HG03097 (cell line): ENCODE measurements around the gene SKP1.
"Not testable (repeated sequence)": the region's sequence is repeated elsewhere in the genome, so short reads cannot be mapped to it uniquely, and the experiment has no call there.

Experiments
- ATAC-seq: cut with Tn5 transposase; IDR thresholded peaks from one replicate; pipeline ENCODE4 v1.9.1; 2021; ENCODE audit not compliant: unreplicated experiment, low FRiP score

The SKP1 gene

GRCh38 chr5:134178096-134178419, 1.3 kb upstream of the SKP1 start:
- ATAC-seq = no peak

- ATAC-seq = no peak
Observed at GRCh38 chr5:134177369-134178095, 782 bp upstream of the SKP1 start.

DNA sequence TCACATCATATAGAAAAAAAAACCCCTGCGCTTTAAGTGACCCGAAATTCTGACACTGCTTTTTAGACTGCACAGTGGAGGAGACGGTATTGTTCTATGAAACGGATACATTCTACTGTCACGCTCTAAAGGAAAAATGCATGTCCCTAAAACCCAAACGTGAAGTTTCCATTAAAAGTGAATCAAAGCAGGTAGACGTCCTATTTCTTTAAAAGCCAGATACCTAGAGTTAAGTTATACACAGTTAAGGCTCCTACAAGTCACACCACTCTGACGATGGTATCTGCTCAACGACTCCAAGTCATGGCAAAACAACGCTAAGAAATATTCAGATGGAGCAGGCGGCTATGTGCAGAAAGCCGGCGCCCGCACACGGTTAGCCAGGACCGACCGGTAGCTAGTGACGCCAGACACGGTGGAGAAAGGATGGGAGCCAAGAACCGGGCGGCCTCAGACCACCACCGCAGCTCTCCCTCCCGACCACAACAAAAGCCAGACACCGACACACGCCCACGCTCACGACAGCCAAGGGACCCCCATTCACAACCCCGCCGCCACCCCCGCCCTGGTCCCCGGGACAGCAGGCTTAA, 734 bp downstream of the SKP1 start:
- ATAC-seq = peak; percentile 11

DNA sequence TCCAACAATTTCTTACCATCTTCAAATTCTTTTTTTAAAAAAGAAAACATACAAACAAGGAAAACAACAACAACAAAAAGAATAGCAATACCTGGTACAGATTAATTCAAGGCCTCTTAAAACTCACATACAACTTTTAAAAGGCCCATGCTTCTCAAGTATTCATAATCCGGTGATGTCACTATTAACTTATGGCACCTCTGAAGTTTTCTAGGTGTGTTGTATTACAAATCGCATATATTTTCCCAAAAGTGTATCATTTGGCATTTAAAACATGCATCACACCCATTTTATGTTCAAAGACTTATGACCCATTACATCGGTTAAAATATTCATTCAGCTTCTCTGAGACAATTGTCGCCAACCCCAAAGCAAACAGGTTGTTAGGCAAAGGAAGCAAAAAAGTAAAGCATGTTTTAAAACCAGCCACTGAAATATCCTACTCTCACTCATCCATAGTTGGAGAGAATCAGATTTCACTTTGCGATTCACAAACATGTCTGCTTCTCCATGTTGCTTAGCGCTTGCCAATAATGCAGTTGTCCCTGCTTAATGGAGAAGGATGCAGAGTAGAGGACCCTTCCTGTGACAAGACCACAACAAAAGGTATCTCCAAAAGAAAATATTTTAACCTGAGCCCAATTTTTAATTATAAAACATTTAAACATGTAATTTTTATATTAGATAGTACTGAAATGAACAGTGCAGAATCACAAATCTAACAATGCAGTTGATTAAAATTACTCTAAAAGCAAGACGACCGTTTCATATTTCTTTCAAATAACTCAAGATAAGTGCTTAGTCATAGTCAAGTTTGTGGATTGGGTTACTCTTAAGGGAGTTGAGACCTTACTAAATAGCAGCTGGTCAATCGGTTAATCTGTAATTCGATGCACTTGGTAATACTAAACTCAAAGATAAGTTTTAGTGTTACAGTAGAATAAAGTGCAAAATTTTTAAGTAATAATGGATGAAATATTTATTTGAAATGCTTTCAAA, 1.6 kb downstream of the SKP1 start:
- ATAC-seq = no peak

DNA sequence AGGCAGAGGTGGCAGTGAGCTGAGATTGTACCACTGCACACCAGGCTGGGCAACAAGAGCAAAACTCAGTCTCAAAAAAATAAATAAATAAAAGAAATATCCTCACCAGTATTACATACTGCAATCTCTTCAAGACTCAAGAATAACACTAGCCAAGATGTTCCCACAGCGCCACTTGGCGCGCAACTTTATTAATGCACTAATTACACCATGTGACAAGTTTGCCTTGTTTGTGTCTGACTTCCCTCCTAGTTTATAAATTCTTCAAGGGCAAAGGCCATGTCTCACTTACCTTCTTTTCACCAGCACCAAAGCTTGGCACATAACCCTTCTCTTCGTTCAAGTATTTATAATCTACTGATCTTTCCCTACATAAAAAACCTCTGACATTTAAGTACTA, 4.8 kb downstream of the SKP1 start:
- no peak for ATAC-seq

DNA sequence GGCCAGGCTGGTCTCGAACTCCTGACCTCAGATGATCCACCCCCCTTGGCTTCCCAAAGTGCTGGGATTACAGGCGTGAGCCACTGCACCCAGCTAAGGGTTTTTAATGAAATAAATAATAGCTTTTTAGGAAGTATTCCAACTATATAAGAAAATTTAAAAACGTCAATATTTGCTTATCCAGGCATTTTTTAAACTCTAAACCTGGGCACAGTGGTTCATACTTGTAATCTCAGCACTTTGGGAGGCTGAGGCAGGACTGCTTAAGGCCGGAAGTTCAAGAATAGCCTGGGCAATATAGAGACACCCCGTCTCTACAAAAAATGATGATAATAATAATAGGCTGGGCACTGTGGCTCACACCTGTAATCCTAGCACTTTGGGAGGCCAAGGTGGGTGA, 14.2 kb downstream of the SKP1 start:
- no peak for ATAC-seq

DNA sequence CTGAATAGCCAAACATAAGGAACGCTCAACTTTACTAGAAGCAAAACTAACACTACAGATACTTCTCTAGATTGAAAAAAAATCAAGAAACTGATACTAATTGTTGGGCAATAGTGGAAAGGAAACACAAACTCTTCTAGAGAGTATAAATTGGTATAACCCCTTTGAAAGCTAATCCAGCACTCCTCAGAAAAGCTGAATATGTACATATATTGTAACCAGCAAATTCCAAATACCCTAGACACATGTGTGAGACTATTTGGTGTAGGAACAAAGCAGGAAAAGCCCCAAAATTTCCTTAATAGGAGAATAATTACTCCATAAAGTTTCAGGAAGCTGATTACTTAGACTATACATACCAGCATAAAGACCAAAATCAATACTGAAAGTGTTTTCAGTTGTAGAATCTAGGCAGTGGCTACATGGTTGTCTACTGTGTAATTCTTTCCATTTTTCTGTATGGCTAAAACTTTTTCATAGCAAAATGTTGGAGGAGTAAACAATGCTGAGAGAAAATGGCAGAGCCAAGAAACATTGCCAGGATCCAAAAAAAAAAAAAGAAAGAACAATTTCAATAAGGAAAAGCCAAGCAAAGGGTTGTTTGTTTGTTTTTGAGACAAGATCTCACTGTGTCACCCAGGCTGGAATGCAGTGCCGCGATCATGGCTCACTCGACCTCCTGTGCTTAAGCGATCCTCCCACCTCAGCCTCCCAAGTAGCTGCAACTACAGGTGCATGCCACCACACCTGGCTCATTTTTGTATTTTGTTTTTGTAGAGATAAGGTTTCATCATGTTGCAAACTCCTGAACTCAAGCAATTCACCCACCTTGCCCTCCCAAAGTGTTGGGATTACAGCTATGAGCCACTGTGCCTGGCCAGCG, 15.0 kb downstream of the SKP1 start:
- ATAC-seq = no peak

GRCh38 chr5:134153657-134154056, 23.1 kb downstream of the SKP1 start:
- no peak for ATAC-seq

DNA sequence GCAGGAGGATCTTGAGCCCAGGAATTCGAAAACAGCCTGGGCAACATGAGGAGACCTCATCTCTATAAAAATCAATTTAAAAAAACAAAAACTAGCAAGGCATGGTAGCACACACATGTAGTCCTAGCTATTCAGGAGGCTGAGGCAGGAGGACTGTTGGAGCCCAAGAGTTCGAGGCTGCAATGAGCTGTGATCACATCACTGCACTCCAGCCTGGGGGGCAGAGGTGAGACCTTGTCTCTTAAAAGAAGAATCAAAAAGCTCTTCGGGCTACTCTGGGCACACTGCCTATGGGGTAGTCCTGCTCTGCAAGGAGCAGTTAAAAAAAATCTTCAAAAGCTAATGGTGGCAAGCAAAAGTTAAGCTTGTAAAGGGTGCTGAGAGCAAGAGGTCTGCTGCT, 23.5 kb downstream of the SKP1 start:
- no peak for ATAC-seq

DNA sequence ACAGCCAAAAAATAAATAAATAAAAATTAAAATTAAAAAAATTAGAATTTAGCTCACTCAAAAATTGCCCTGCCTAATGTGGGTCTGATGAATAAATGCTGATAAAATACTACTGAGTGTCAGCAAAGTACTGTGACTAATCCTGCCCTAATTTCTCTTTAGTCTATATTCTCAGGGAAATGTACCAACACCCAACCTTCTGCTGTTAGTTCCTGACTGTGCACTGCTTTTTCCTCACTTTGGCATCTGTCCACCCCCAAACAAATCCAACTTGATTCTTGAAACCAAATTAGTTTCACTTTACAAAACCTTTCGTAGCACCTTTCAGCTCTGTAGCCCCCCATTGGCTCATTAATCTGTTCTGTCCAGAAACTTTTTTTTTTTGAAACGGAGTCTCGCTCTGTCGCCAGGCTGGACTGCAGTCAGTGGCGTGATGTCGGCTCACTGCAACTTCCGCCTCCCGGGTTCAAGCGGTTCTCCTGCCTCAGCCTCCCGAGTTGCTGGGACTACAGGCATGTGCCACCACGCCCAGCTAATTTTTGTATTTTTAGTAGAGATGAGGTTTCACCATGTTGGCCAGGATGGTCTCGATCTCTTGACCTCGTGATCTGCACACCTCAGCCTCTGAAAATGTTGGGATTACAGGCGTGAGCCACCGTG, 24.4 kb downstream of the SKP1 start:
- ATAC-seq = not testable (repeated sequence)

DNA sequence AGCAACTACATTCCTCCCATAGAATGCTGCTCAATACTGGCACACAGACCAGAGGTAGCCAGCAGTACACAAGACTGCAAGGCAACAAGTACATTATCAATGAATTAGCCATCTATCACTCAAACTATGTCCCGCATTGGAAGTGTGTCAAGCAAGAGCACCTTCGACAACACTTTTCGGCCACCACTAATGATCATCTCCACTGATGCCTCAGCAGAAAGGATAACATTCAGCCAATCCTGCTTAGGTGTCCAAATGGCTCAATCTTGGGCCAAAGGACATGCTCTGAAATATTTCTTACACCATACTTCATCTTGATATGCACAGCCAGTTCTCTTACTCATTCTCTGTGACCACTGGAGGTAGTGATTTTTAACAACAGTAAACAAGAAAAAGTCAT, 25.0 kb downstream of the SKP1 start:
- ATAC-seq = no peak

- no peak for ATAC-seq
Observed at GRCh38 chr5:134149571-134150303, 27.0 kb downstream of the SKP1 start.

DNA sequence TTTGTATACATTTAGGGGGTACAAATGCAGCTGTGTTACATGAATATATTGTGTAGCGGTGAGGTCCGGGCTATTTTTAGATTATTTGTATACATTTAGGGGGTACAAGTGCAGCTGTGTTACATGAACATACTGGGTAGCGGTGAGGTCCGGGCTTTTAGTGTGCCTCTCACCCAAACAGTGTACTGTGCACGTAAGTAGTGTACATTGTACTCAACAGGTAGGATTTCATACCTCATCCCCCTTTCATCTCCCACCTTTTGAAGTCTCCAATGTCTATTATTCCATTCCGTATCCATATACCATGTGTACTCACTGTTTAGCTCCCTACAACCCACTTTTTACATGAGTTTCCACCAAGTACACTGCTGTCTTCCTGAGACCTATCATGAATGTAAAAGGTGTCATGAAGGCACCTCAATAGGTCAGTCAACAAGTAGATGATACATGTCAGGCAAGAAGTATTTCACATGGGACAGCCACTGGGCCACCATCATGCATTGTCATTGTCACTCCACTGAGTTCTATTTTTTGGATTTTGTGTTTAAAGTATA, 27.7 kb downstream of the SKP1 start:
- ATAC-seq = no peak

GRCh38 chr5:134148316-134148715, 28.4 kb downstream of the SKP1 start:
- no peak for ATAC-seq

- no peak for ATAC-seq
Observed at GRCh38 chr5:134146651-134147518, 29.9 kb downstream of the SKP1 start.

- ATAC-seq = no peak
Observed at GRCh38 chr5:134145779-134146581, 30.8 kb downstream of the SKP1 start.

DNA sequence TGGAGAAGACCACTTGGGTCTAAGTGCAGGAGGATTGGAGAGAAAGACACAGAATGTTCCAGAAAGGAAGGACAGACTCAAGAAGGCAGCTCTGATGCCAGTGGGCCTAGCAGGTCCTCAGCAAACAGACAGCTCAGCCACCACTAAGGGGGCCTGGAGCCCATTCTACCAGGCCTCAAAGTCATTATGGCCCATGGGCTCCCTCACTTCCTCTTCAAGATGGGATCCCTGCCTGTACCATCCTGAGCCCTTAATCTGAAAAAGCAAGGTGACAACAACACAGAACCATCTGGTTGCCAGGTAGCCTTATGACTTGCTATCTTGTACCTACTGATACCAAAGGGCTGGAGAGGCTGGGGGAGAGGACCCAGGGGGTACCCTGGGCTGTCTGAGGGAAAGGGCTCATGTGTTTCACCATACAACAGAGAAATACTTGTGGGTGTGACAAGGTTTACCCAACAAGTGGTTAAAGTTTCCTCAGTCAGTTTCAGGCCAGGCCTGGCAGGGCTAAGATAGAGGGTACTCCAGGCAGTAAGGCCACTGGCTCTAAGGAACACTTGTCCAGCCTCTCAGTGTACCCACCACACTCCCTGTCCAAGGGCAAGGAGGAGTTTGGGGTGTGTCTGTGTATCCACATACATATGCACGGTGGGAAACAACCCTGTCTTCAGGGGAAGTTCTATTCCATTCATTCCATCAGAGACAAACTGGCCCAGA, 31.6 kb downstream of the SKP1 start:
- no peak for ATAC-seq
